ENCODE measurements around the gene MRPL48.

DNA sequence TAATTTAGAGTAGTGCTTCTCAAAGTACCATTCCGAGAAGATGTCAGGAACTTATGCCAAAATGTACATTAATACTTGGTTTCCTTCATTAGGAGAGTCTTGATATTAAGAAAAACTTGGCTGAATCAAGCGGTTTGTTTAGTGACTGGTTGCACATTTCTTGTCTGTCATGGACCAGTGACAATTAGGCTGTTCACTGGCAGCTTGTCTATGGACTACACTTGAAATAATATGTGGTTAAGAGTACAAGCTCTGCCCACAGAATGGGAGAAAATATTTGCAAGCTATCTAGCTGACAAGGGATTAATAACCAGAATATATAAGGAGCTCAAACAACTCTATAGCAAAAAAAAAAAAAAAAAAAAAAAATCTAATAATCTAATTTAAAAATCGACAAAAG lies 64.4 kb downstream of the MRPL48 start:
- TF ChIP-seq EP300 (IDR thresholded peaks at IDR 0.05; ENCODE audit: borderline replicate concordance in 1 of 2, low read depth in 1 of 2, low read length in 1 of 2) (no peak), RXRA (IDR thresholded peaks at IDR 0.05; ENCODE audit: borderline replicate concordance, low read depth) (no peak), EZH2phosphoT487 (IDR thresholded peaks at IDR 0.05; ENCODE audit: borderline replicate concordance, low read depth) (no peak), FOXM1 (IDR thresholded peaks at IDR 0.05; ENCODE audit: low read depth) (no peak), RAD21 (IDR thresholded peaks at IDR 0.05; ENCODE audit: low read length) (no peak), GABPA (IDR thresholded peaks at IDR 0.05; ENCODE audit: low read depth) (no peak), TAF1 (IDR thresholded peaks at IDR 0.05; ENCODE audit: borderline replicate concordance, low read depth, low read length) (no peak), TEAD4 (IDR thresholded peaks at IDR 0.05; ENCODE audit: borderline replicate concordance, insufficient read depth) (no peak), SMC3 (IDR thresholded peaks at IDR 0.05; ENCODE audit: low read depth, low read length) (no peak), JUND (IDR thresholded peaks at IDR 0.05) (no peak)
- TF ChIP-seq, protein P1, sequence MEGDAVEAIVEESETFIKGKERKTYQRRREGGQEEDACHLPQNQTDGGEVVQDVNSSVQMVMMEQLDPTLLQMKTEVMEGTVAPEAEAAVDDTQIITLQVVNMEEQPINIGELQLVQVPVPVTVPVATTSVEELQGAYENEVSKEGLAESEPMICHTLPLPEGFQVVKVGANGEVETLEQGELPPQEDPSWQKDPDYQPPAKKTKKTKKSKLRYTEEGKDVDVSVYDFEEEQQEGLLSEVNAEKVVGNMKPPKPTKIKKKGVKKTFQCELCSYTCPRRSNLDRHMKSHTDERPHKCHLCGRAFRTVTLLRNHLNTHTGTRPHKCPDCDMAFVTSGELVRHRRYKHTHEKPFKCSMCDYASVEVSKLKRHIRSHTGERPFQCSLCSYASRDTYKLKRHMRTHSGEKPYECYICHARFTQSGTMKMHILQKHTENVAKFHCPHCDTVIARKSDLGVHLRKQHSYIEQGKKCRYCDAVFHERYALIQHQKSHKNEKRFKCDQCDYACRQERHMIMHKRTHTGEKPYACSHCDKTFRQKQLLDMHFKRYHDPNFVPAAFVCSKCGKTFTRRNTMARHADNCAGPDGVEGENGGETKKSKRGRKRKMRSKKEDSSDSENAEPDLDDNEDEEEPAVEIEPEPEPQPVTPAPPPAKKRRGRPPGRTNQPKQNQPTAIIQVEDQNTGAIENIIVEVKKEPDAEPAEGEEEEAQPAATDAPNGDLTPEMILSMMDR (IDR thresholded peaks at IDR 0.05), result no peak
- TF ChIP-seq, protein P2, sequence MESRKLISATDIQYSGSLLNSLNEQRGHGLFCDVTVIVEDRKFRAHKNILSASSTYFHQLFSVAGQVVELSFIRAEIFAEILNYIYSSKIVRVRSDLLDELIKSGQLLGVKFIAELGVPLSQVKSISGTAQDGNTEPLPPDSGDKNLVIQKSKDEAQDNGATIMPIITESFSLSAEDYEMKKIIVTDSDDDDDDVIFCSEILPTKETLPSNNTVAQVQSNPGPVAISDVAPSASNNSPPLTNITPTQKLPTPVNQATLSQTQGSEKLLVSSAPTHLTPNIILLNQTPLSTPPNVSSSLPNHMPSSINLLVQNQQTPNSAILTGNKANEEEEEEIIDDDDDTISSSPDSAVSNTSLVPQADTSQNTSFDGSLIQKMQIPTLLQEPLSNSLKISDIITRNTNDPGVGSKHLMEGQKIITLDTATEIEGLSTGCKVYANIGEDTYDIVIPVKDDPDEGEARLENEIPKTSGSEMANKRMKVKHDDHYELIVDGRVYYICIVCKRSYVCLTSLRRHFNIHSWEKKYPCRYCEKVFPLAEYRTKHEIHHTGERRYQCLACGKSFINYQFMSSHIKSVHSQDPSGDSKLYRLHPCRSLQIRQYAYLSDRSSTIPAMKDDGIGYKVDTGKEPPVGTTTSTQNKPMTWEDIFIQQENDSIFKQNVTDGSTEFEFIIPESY (IDR thresholded peaks at IDR 0.05; ENCODE audit: borderline replicate concordance, low read depth), result no peak
